K562 treated with DMSO at 1 percent for 12 hours (cell line): ENCODE data around the gene CETN2. TPM values are rescaled to one million over a fixed set of nuclear protein-coding genes. Genes with fewer than 3 reads are reported as not detected.

ENCODE experiments used
- total RNA-seq: library from RNA; unstranded; fragments of 300-600 nt; gene quantifications from 2 replicates; pipeline ENCODE4 v1.2.3, GENCODE V29; 2022; ENCODE audit not compliant: insufficient read depth

Gene CETN2
- total RNA-seq, result 11.4 and 17.1 TPM in 2 replicates

DNA sequence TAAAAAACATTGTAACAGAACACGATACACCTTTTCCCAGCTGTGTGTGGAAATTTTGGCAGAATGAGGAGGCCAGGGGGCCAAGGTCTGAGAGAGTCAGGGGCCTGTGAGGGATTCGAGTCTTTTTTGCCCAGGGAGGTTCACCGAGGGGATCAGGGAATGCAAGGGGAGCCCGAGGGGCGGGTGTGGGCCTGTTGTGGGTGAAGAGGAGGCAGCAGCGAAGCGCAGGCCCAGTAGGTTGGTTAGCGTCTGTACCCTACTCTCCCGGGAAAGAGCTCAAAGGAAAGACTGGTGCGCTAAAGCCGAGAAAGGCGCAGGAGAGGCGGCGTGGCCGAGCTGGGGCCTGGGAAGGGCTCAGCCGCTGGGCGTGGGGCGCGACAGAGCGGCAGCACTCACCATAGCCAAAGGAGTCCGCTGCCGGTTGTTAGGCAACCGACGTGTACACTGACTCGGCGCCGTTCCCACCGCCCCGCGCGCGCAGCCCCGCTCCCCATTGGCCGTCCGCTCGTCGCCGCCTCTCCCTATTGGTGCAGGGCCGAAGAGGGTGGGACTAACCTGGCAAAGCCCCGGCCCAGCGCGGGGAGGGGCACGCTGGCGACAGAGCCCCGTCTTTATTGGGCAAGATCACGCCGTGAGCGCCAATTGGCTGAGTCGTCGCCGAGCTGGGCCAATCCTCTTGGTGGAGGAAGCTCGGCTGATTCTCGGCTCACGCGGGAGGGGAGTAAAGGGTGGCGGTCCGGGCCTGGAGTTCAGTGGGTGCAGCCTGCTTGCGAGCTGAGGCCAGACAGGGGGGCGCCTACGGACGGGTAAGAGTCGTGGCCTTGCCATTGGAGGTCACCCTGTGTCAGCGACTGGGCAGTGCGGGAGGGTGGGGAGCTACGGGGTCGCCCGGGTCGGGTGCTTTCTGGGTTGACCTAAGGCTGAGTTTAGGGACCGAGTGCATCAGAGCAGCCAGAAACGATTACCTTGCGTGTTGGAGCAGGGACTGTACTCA is at the start of gene CETN2, which contains the start of gene NSDHL:
CETN2 (minus strand) TSS at position 446 of the 994 bp plus-strand sequence; CDS start at position 399, 47 bp downstream.
NSDHL (plus strand) TSS at position 752 of the 994 bp plus-strand sequence. CDS start 15,262 bp downstream, outside the sequence.

Other genes with a start within 250 kb of the CETN2 start
- 0.19 and 0.53 TPM in 2 replicates for gene GABRQ, start 192.9 kb downstream of the CETN2 start, total RNA-seq
- 133 and 144 TPM in 2 replicates for gene MAGEA3, start 132.0 kb downstream of the CETN2 start, total RNA-seq
- not detected in 2 replicates for gene CSAG2, start 121.5 kb downstream of the CETN2 start, total RNA-seq
- gene MAGEA2B, start 116.1 kb downstream of the CETN2 start, total RNA-seq, result 12.0 and 22.1 TPM in 2 replicates
- 114 and 117 TPM in 2 replicates for gene CSAG1, start 97.0 kb downstream of the CETN2 start, total RNA-seq
- 75.2 and 77.3 TPM in 2 replicates for gene MAGEA12, start 97.0 kb downstream of the CETN2 start, total RNA-seq
- gene MAGEA2, start 76.9 kb downstream of the CETN2 start, total RNA-seq, result 35.5 and 36.9 TPM in 2 replicates
- gene CSAG3, start 71.5 kb downstream of the CETN2 start, total RNA-seq, result 22.9 and 29.0 TPM in 2 replicates
- 95.2 and 104 TPM in 2 replicates for gene MAGEA6, start 61.1 kb downstream of the CETN2 start, total RNA-seq
- gene NSDHL, start 306 bp upstream of the CETN2 start, total RNA-seq, result 22.6 and 27.8 TPM in 2 replicates
- 0.24 and 0.37 TPM in 2 replicates for gene ZNF185, start 67.3 kb upstream of the CETN2 start, total RNA-seq
- gene PNMA5, start 163.4 kb upstream of the CETN2 start, total RNA-seq, result not detected in 2 replicates
- gene PNMA3, start 225.7 kb upstream of the CETN2 start, total RNA-seq, result 1.1 and 1.3 TPM in 2 replicates
- 10.5 and 11.0 TPM in 2 replicates for gene PNMA6A, start 241.7 kb upstream of the CETN2 start, total RNA-seq